ENCODE measurements around the gene DCTPP1.
A peak's percentile ranks its signal among the peaks of the same experiment; 100 is the strongest.

The DCTPP1 gene

GRCh38 chr16:30377812-30378235 lies 52.0 kb downstream of the DCTPP1 start:
- H3K27ac ChIP-seq = peak overlapping the region; percentile 97
- TF ChIP-seq ZFX (IDR thresholded peaks at IDR 0.05; ENCODE audit: borderline replicate concordance) (no peak), CTCF (IDR thresholded peaks at IDR 0.05) (no peak)

- peak overlapping the region; percentile 97 for H3K27ac ChIP-seq
- TF ChIP-seq ZFX (IDR thresholded peaks at IDR 0.05; ENCODE audit: borderline replicate concordance) (no peak), CTCF (IDR thresholded peaks at IDR 0.05) (no peak)
Observed at GRCh38 chr16:30377050-30377811, 52.6 kb downstream of the DCTPP1 start.

- TF ChIP-seq ZFX (IDR thresholded peaks at IDR 0.05; ENCODE audit: borderline replicate concordance) (no peak), CTCF (IDR thresholded peaks at IDR 0.05) (no peak)
- peak overlapping the region; percentile 97; the same call in 1 of the 2 replicates for H3K27ac ChIP-seq
Observed at GRCh38 chr16:30376461-30376902, 53.3 kb downstream of the DCTPP1 start.

GRCh38 chr16:30375864-30376263 lies 54.0 kb downstream of the DCTPP1 start:
- no peak overlapping the region for H3K27ac ChIP-seq
- TF ChIP-seq CTCF (IDR thresholded peaks at IDR 0.05) = no peak

- no peak within 1 kb of the TSS for H3K27ac ChIP-seq
- TF ChIP-seq ZFX (IDR thresholded peaks at IDR 0.05; ENCODE audit: borderline replicate concordance) = no peak
- no peak for TF ChIP-seq CTCF (IDR thresholded peaks at IDR 0.05)
Observed at GRCh38 chr16:30374538-30374937, 55.3 kb downstream of the DCTPP1 start, which contains the start of gene MYL11. Gene MYL11, plus strand, starts transcription at chr16:30374802. Its CDS starts 56 bp downstream, at chr16:30374858.
